Upper lobe of left lung (tissue), 4 donors: ENCODE results near the gene DEFB131B.
"Not testable (repeated sequence)": the region's sequence is repeated elsewhere in the genome, so short reads cannot be mapped to it uniquely, and the experiment has no call there.

ENCODE experiments used
- CTCF ChIP-seq, 6 experiments: fragments of 450-650 bp in 4 of 6; fragments of 200-600 bp in 2 of 6; sonication (generic) in 2 of 6; IDR thresholded peaks; one replicate each; pipeline ENCODE4 v1.5.1; 2016 to 2019; ENCODE audit warnings: antibody characterized with exemption in 6 of 6
- POLR2A ChIP-seq, 4 donors: fragments of 450-650 bp; IDR thresholded peaks; one replicate each; pipeline ENCODE4 v1.5.1; 2016 to 2017; ENCODE audit warnings: antibody characterized with exemption in 4 of 4, mild to moderate bottlenecking in 2 of 4

GRCh38 chr11:71885806-71886205 lies 7.6 kb downstream of the DEFB131B start:
- TF ChIP-seq CTCF, POLR2A (IDR thresholded peaks at IDR 0.05): not testable (repeated sequence)
